ENCODE results near the gene GALNS. TPM values are rescaled to one million over a fixed set of nuclear protein-coding genes. Genes with fewer than 3 reads are reported as not detected.

The GALNS gene
- total RNA-seq, 1 donor from 2014 or later, result 61.4 TPM

DNA sequence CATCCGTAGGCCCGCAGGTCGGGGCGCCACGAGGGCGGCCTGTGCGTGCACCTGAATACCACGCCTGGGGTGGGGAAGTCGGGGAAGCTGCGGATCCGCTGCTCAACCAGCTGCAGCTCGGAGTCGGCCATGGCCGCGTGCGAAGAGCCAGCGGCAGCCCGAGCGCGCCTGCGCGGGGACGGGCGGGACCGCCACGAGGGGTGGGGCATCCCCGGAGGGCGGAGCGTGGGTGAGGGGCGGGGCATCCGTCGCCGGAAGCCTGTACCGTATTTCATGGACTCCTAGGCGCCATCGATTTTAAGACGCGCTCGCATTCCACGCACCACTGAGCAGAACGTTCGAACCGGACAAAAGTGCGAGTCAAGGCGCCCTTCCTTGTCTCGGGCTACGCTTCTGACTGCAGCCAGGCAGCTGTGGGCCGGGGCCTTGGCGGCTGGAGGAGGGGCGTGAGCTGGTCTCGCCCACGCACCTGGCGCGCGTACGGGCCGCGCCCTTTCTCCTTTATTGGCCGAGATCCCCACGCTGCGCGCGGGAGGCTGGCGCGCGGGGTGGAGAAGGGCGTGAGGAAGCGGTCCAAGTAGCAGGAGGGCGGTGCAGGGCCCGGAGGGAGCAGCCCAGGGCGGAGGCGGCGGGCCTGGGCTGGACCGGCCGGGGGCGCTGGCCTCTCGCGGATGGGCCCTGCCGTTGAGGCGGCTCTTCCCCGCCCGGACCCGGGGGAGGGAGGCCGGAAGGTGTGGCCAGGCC, 44.8 kb downstream of the GALNS start, which contains the start of gene APRT:
Gene APRT, minus strand, starts transcription at position 160 of the 744 bp plus-strand sequence. Its CDS starts 29 bp downstream, at position 131.
- Histone ChIP-seq H3K27me3 (no peaks in the 10 kb centered on the region), H3K4me3 (peak within 1 kb of the TSS; percentile 93 to 94), H3K27ac (peak within 1 kb of the TSS; percentile 94), H3K36me3 (peaks cover 0 to 12% of the 10 kb centered on the region in 2 donors), H3K9me3 (no peaks in the 10 kb centered on the region), H3K4me1 (peaks cover 39% of the 10 kb centered on the region)
- peak in 1 of 2 donors; percentile 94 for DNase-seq (ENCODE audit: extremely low spot score in 2 of 2)
- TF ChIP-seq POLR2A (IDR thresholded peaks at IDR 0.05) (peak in 1 of 2 donors; percentile 60), POLR2AphosphoS5 (IDR thresholded peaks at IDR 0.05; ENCODE audit: insufficient read depth in 1 of 2, low read depth in 1 of 2) (peak; percentile 26 to 91)
- TF ChIP-seq, protein P1, sequence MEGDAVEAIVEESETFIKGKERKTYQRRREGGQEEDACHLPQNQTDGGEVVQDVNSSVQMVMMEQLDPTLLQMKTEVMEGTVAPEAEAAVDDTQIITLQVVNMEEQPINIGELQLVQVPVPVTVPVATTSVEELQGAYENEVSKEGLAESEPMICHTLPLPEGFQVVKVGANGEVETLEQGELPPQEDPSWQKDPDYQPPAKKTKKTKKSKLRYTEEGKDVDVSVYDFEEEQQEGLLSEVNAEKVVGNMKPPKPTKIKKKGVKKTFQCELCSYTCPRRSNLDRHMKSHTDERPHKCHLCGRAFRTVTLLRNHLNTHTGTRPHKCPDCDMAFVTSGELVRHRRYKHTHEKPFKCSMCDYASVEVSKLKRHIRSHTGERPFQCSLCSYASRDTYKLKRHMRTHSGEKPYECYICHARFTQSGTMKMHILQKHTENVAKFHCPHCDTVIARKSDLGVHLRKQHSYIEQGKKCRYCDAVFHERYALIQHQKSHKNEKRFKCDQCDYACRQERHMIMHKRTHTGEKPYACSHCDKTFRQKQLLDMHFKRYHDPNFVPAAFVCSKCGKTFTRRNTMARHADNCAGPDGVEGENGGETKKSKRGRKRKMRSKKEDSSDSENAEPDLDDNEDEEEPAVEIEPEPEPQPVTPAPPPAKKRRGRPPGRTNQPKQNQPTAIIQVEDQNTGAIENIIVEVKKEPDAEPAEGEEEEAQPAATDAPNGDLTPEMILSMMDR (IDR thresholded peaks at IDR 0.05), result peak in 2 of 3 experiments; percentile 6 to 14
- intact Hi-C loops (cut with DNase I), result no loop called here

DNA sequence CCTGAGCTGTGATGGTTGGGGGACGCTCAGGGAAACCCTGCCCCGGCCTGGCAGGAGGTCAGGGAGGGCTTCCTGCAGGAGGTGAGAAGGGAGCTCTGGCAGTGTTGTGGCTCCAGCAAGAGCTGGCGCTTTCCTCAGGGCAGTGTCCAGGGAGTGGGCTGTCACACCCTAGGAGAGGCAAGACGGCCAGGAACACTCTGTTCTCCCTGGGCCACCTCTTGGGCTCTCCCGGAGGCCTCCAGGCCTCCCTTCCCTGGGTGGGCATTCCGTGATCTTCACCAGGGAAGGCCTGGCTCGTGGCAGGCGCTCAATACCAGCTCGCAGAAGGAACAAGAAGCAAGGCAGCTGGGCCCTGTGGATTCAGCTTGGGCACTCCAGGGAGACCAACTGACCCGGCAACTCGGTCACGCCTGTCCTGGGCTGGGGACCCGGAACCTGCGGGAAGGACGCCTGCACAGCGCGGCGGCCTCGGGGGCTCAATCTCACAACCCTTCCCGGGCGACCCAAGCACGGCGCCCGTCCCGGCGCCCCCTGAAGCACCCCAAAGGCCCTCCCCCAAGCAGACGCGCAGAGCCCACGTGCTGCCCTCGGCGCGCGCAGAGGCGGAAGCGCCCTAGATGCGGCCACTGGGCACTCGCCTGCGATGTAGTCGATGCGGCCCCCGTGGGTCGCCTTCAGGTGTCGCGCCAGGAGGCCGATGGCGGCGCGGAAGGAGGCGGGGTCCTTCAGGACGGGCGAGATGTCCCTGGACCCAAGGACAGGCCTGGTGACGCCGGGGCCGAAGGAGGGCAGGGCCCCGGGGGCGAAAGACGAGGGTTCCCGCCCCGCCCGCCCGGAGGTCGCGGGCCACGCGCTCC, 45.6 kb downstream of the GALNS start:
- H3K36me3 ChIP-seq, result peaks cover 0 to 12% of the 10 kb centered on the region in 2 donors
- no peak for DNase-seq (ENCODE audit: extremely low spot score in 2 of 2)
- no peaks in the 10 kb centered on the region for H3K9me3 ChIP-seq
- H3K27ac ChIP-seq, result peak overlapping the region; percentile 94
- intact Hi-C loops (cut with DNase I), result no loop called here
- no peaks in the 10 kb centered on the region for H3K27me3 ChIP-seq
- peak overlapping the region; percentile 93 to 94 for H3K4me3 ChIP-seq
- TF ChIP-seq POLR2A (IDR thresholded peaks at IDR 0.05) (peak in 1 of 2 donors; percentile 56), POLR2AphosphoS5 (IDR thresholded peaks at IDR 0.05; ENCODE audit: insufficient read depth in 1 of 2, low read depth in 1 of 2) (peak in 1 of 2 donors; percentile 94)
- TF ChIP-seq, protein P1 (IDR thresholded peaks at IDR 0.05), result no peak
- H3K4me1 ChIP-seq, result peaks cover 39% of the 10 kb centered on the region

DNA sequence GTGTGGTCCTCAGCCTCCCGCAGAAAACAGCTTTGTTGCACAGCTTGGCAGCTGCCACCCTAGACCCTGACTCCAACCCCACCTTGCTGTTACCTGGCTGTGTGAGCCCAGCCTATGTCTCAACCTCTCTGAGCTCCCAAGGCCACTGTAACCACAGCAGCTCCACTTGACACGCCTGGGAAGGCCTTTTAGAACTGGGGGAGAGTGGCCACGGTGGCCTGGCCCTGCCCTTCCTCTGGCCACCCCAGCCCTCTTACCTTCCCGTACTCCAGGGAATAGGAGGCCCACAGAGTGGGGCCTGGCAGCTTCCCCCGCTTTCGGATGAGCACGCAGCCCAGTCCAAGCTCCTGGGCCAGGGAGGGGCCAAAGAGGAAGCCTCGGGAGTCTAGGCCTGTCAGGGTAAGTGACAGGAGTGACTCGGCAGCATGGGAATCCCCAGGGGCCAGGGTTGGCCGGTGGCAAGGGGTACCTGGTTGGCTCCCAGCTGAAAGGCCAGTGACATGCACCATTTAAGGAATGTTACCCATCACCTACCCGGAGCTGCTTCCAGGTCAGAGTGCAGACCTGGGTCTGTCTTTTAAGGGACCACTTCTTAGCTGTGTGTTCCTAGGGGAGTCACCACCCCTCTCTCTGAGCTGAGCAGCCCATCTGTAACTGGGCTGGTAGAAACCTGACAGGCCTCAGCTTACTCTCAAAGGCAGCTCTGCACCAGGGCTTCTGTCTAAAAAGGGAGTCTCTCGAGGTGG, 46.4 kb downstream of the GALNS start:
- intact Hi-C loops (cut with DNase I), result no loop called here
- peak overlapping the region; percentile 94 for H3K27ac ChIP-seq
- peaks cover 39% of the 10 kb centered on the region for H3K4me1 ChIP-seq

DNA sequence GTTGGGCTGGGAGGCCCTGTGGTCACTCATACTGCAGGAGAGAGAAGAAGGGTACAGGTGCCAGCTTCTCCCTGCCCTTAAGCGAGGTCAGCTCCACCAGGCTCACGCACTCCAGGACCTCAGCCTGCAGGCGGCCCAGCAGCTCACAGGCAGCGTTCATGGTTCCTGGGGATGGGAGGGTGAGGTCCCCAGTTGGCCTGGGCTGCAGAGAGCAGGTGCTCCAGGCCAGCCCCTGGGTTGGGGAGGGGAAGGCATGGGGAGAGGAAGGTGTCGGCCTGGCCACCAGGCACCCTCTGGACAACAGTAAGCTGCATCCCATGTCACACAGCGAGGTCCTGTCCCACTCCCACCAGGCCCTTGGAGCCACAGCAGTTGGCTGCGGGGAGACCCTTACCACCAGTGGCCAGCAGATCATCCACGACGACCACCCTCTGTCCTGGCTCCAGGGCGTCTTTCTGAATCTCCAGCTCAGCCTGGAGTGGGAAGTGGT, 47.0 kb downstream of the GALNS start:
- Histone ChIP-seq H3K4me3 (peak overlapping the region in 1 of 2 donors; percentile 94), H3K9me3 (no peaks in the 10 kb centered on the region), H3K36me3 (peaks cover 0 to 12% of the 10 kb centered on the region in 2 donors), H3K27me3 (no peaks in the 10 kb centered on the region), H3K27ac (peak overlapping the region; percentile 94), H3K4me1 (peaks cover 43% of the 10 kb centered on the region)
- TF ChIP-seq, protein P1 (IDR thresholded peaks at IDR 0.05), result no peak
- no peak for TF ChIP-seq POLR2A (IDR thresholded peaks at IDR 0.05)
- no peak for TF ChIP-seq POLR2AphosphoS5 (IDR thresholded peaks at IDR 0.05; ENCODE audit: insufficient read depth in 1 of 2, low read depth in 1 of 2)
- intact Hi-C loops (cut with DNase I), result no loop called here
- no peak for DNase-seq (ENCODE audit: extremely low spot score in 2 of 2)

More for the DNA sequence above, 46.4 kb downstream of the GALNS start:
- no peaks in the 10 kb centered on the region for H3K27me3 ChIP-seq
- no peaks in the 10 kb centered on the region for H3K9me3 ChIP-seq
- H3K36me3 ChIP-seq, result peaks cover 0 to 12% of the 10 kb centered on the region in 2 donors
- TF ChIP-seq POLR2A (IDR thresholded peaks at IDR 0.05) (no peak), POLR2AphosphoS5 (IDR thresholded peaks at IDR 0.05; ENCODE audit: insufficient read depth in 1 of 2, low read depth in 1 of 2) (no peak)
- TF ChIP-seq, protein P1 (IDR thresholded peaks at IDR 0.05), result no peak
- H3K4me3 ChIP-seq, result peak overlapping the region; percentile 93 to 94
- DNase-seq (ENCODE audit: extremely low spot score in 2 of 2), result no peak

Data from vagina (tissue), 2 donors.